GM12878 (cell line): ENCODE data around the gene HMGB3. TPM values are rescaled to one million over a fixed set of nuclear protein-coding genes. Genes with fewer than 3 reads are reported as not detected.
"Not testable (repeated sequence)": the region's sequence is repeated elsewhere in the genome, so short reads cannot be mapped to it uniquely, and the experiment has no call there.

Experiments used
- ATAC-seq: fragments of 200-7000 bp; cut with Tn5 transposase; 3 replicates; pipeline ENCODE4 v1.9.1; 2020; ENCODE audit warnings: mild to moderate bottlenecking, moderate library complexity
- BruUV-seq: library from RNA; stranded (reverse); fragments of 400-500 nt; replicated peaks from 2 replicates; lab custom pipeline; 2021; lab: Mats Ljungman, UMichigan
- CTCF ChIA-PET: fragments of 300-600 bp; sonication (Branson Sonifier 250); formaldehyde crosslinking; extraction: SDS; loops from one replicate; lab custom pipeline; 2021; ENCODE audit warnings: inconsistent platforms; lab: Yijun Ruan, JAX
- POLR2A ChIA-PET: fragments of 350-600 bp; formaldehyde crosslinking; extraction: SDS; loops from one replicate; lab custom pipeline; 2021; ENCODE audit warnings: inconsistent platforms; lab: Charles Lee
- RAD21 ChIA-PET: fragments of 300-600 bp; sonication (Branson Sonifier 250); formaldehyde crosslinking; loops from one replicate; lab custom pipeline; 2023; ENCODE audit warnings: antibody characterized with exemption; ENCODE audit not compliant: unreplicated experiment; lab: Charles Lee
- SMC1A ChIA-PET: fragments of 300-600 bp; sonication (Branson Sonifier 250); formaldehyde crosslinking; loops from one replicate; lab custom pipeline; 2023; ENCODE audit not compliant: unreplicated experiment, uncharacterized antibody; lab: Charles Lee
- DNase-seq: peaks from one replicate; pipeline ENCODE4 v3.0.0-alpha.2; 2011; ENCODE audit warnings: low read depth, low spot score
- FAIRE-seq: peaks from 3 replicates; lab custom pipeline; 2011; peaks lifted over from hg19 to GRCh38; lab: Jason Lieb, UNC
- H2AFZ ChIP-seq: 2 replicates; pipeline ENCODE4 v1.6.0; 2011; ENCODE audit warnings: low read depth, low read length, control low read depth; ENCODE audit not compliant: control insufficient read depth
- H3K27ac ChIP-seq: 2 replicates; pipeline ENCODE4 v1.5.1; 2011; ENCODE audit warnings: control low read depth; ENCODE audit not compliant: control insufficient read depth, insufficient read depth
- H3K27me3 ChIP-seq, 2 experiments: replicated peaks in 1 of 2; 2 replicates each; pipeline versions ENCODE4 v1.6.0 to v1.6.1; 2011; ENCODE audit warnings: low read length in 1 of 2; ENCODE audit not compliant: control insufficient read depth in 2 of 2, insufficient read depth in 2 of 2
- H3K36me3 ChIP-seq, 2 experiments: 2 replicates each; pipeline ENCODE4 v1.5.1; 2011; ENCODE audit warnings: low read length in 1 of 2; ENCODE audit not compliant: control insufficient read depth in 2 of 2, insufficient read depth in 2 of 2
- H3K4me1 ChIP-seq: 2 replicates; pipeline ENCODE4 v1.6.1; 2011; ENCODE audit warnings: mild to moderate bottlenecking, low read length, moderate library complexity, mixed read lengths; ENCODE audit not compliant: control insufficient read depth, insufficient read depth
- H3K4me2 ChIP-seq: 2 replicates; pipeline ENCODE4 v1.6.0; 2011; ENCODE audit warnings: control low read depth; ENCODE audit not compliant: control insufficient read depth, insufficient read depth
- H3K4me3 ChIP-seq: fragments of 200-600 bp; sonication (generic); 2 replicates; pipeline ENCODE4 v1.5.1; 2016
- H3K79me2 ChIP-seq: 2 replicates; pipeline ENCODE4 v1.6.0; 2011; ENCODE audit warnings: low read length; ENCODE audit not compliant: control insufficient read depth, insufficient read depth
- H3K9ac ChIP-seq: 2 replicates; pipeline ENCODE4 v1.8.0; 2011; ENCODE audit warnings: low read length, control low read depth, mixed read lengths; ENCODE audit not compliant: control insufficient read depth, insufficient read depth
- H3K9me3 ChIP-seq: replicated peaks from 3 replicates; pipeline ENCODE4 v1.5.1; 2011; ENCODE audit warnings: mild to moderate bottlenecking, low read length; ENCODE audit not compliant: control insufficient read depth, insufficient read depth
- H4K20me1 ChIP-seq: 2 replicates; pipeline ENCODE4 v1.6.0; 2011; ENCODE audit not compliant: control insufficient read depth, insufficient read depth
- BCLAF1 ChIP-seq: fragments of 450-650 bp; IDR thresholded peaks from 2 replicates; pipeline ENCODE4 v1.6.1; 2017; ENCODE audit warnings: antibody characterized with exemption, mild to moderate bottlenecking, moderate library complexity
- CTCF ChIP-seq, 3 experiments: IDR thresholded peaks in 2 of 3; conservative IDR thresholded peaks in 1 of 3; 2 replicates each; pipeline ENCODE4 v1.5.1; 2011; ENCODE audit warnings: low read depth in 3 of 3, low read length in 3 of 3, mild to moderate bottlenecking in 3 of 3, control low read depth in 2 of 3, moderate library complexity in 2 of 3, inconsistent platforms in 1 of 3, mixed read lengths in 1 of 3; ENCODE audit not compliant: control insufficient read depth in 2 of 3, insufficient read depth in 1 of 3; ENCODE audit errors: extremely low read depth in 1 of 3
- KAT2A ChIP-seq: conservative IDR thresholded peaks from 2 replicates; pipeline ENCODE4 v1.6.1; 2011; ENCODE audit warnings: low read depth, low read length; ENCODE audit not compliant: control insufficient read depth
- RELA ChIP-seq: fragments of 450-650 bp; IDR thresholded peaks from 2 replicates; pipeline ENCODE4 v1.8.0; 2014; ENCODE audit warnings: borderline replicate concordance; ENCODE audit not compliant: partially characterized antibody
- SIN3A ChIP-seq: IDR thresholded peaks from 2 replicates; pipeline ENCODE4 v1.6.1; 2012; ENCODE audit warnings: low read depth, low read length, improper control_type of control experiment
- WGBS: methylation state at CpG from one replicate; pipeline ENCODE4 v1.1.6; 2016; ENCODE audit warnings: low lambda C conversion rate; ENCODE audit not compliant: insufficient replicate concordance, insufficient coverage; ENCODE audit errors: missing lambda C conversion rate; 5-methylcytosine and 5-hydroxymethylcytosine counted together
- in situ Hi-C: fragments of 300-500 bp; cut with MboI; formaldehyde crosslinking; loops from 9 replicates; pipeline ENCODE4 v1.14.3; 2018; ENCODE audit warnings: mixed read lengths
- intact Hi-C: fragments of 100-400 bp; cut with micrococcal nuclease; formaldehyde crosslinking; loops from one replicate; pipeline ENCODE4 v1.14.2; 2022; ENCODE audit not compliant: unreplicated experiment
- polyA plus RNA-seq, 11 experiments: library from polyadenylated mRNA; depleted of rRNA in 4 of 11; unstranded in 6 of 11; stranded (reverse) in 5 of 11; fragments of >200 nt; fragmentation: Nextera tagmentation in 4 of 11; fragmentation: Illumina TruSeq in 1 of 11; extraction: Ambion mirVana in 4 of 11; extraction: Trizol in 1 of 11; gene quantifications; 1 replicate in 1 of 11; 2 replicates in 10 of 11; pipeline versions ENCODE4 v1.2.1 to v1.2.3, GENCODE V29; 2011 to 2016; ENCODE audit warnings: inconsistent platforms in 2 of 11, missing spikeins in 2 of 11, low read depth in 1 of 11
- total RNA-seq, 4 experiments: library from RNA; depleted of rRNA in 3 of 4; stranded (reverse); fragments of >200 nt in 3 of 4; fragmentation: Illumina TruSeq in 1 of 4; extraction: Trizol in 1 of 4; gene quantifications; 2 replicates each; pipeline versions ENCODE4 v1.2.1 to v1.2.3, GENCODE V29; 2013 to 2021

HMGB3 gene
- total and polyA plus RNA-seq, 10 of the 15 experiments (the other 5 are each of a cell fraction or from before 2014, with no cell fraction given), result 19.1 to 167 (median 109) TPM

GRCh38 chrX:150984169-150984824 lies 1.2 kb downstream of the HMGB3 start (continued):
- TF ChIP-seq CTCF (IDR thresholded peaks at IDR 0.05 in 2 of 3, conservative IDR thresholded peaks at IDR 0.05 in 1 of 3; ENCODE audit: control insufficient read depth in 2 of 3, extremely low read depth in 1 of 3, insufficient read depth in 1 of 3, low read depth in 3 of 3, low read length in 3 of 3) (no peak), RELA (no peak), KAT2A (no peak), SIN3A (no peak), BCLAF1 (no peak)
- TF ChIP-seq, all 136 proteins: peak for 3

GRCh38 chrX:150987687-150988086 lies 4.6 kb downstream of the HMGB3 start:
- POLR2A ChIA-PET, SMC1A ChIA-PET, H3K27ac ChIP-seq, H3K4me2 ChIP-seq, H3K4me3 ChIP-seq, H3K9ac ChIP-seq, H2AFZ ChIP-seq, H3K9me3 ChIP-seq, CTCF ChIA-PET, H4K20me1 ChIP-seq, H3K27me3 ChIP-seq, RAD21 ChIA-PET, FAIRE-seq, in situ Hi-C loops, ATAC-seq, H3K36me3 ChIP-seq, BruUV-seq, H3K4me1 ChIP-seq, DNase-seq: not testable (repeated sequence)
- 87% methylated on average over 6 of the region's 6 CpGs for WGBS
- peaks cover 12% of the 10 kb centered on the region for H3K79me2 ChIP-seq
- intact Hi-C loops, result loop anchor here (10.0 kb wide), 2 partner anchors 213 to 417 kb away; no protein-coding TSS in a partner anchor
